PFSK-1 (cell line): ENCODE data around the gene RRAD.

ENCODE experiments used
- REST ChIP-seq, 2 experiments: IDR thresholded peaks; 2 replicates each; pipeline versions ENCODE4 v1.6.1 to v1.8.0; 2011 to 2012; ENCODE audit warnings: low read depth in 2 of 2, low read length in 2 of 2, control low read depth in 1 of 2, inconsistent platforms in 1 of 2, mild to moderate bottlenecking in 1 of 2, moderate library complexity in 1 of 2; ENCODE audit not compliant: insufficient read depth in 1 of 2
- TAF1 ChIP-seq: IDR thresholded peaks from 2 replicates; pipeline ENCODE4 v1.6.1; 2012; ENCODE audit warnings: low read length, control low read depth, borderline replicate concordance; ENCODE audit not compliant: insufficient read depth

GRCh38 chr16:66923866-66924265 lies 1.5 kb downstream of the RRAD start:
- no peak for TF ChIP-seq TAF1
- no peak for TF ChIP-seq REST (IDR thresholded peaks at IDR 0.05; ENCODE audit: insufficient read depth in 1 of 2, low read depth in 2 of 2, low read length in 2 of 2)
